Measurements from ENCODE around the gene SLC8B1. TPM values are rescaled to one million over a fixed set of nuclear protein-coding genes. Genes with fewer than 3 reads are reported as not detected.

SLC8B1 gene
- total RNA-seq, 1 experiment from 2014 or later, result 34.1 TPM

- ChIA-PET POLR2A (ENCODE audit: unreplicated experiment) (no interaction called here), CTCF (interaction anchor here (0.6 kb wide), 2 partner anchors 31 to 1693 kb away, joined by 3 to 4 read pairs; no protein-coding TSS in a partner anchor)
- H3K4me1 ChIP-seq (ENCODE audit: insufficient read depth, low read length), result 0 out of 2 replicates have a peak, but pooled peaks cover 3% of the 10 kb centered on the region
- ATAC-seq (no peak), DNase-seq (no peak)
- intact Hi-C loops (cut with micrococcal nuclease), result no loop called here
- H3K9ac ChIP-seq (ENCODE audit: low read length), result no peak overlapping the region
- H3K79me2 ChIP-seq (ENCODE audit: low read length), result no peaks in the 10 kb centered on the region
- no peak overlapping the region for H3K4me2 ChIP-seq (ENCODE audit: low read length)
- TF ChIP-seq EZH2 (IDR thresholded peaks at IDR 0.05; ENCODE audit: low read length, unreplicated experiment) (no peak), EZH2phosphoT487 (IDR thresholded peaks at IDR 0.05; ENCODE audit: borderline replicate concordance, low read length) (no peak), CTCF (conservative IDR thresholded peaks at IDR 0.05; ENCODE audit: low read depth, low read length) (no peak)
- no peaks in the 10 kb centered on the region for H4K20me1 ChIP-seq (ENCODE audit: low read length)
- H3K9me3 ChIP-seq (ENCODE audit: low read length), result no peaks in the 10 kb centered on the region
- no TSS peak for BruUV-seq (replicated peaks)
- no peak overlapping the region for H3K27ac ChIP-seq (ENCODE audit: low read length)
- H3K9me2 ChIP-seq (replicated peaks; ENCODE audit: low read length), result no peaks in the 10 kb centered on the region
- H3F3A ChIP-seq (ENCODE audit: low read length, unreplicated experiment), result no peaks in the 10 kb centered on the region
- peaks cover 25% of the 10 kb centered on the region for H3K36me3 ChIP-seq (ENCODE audit: low read depth, low read length)
- no peak overlapping the region for H2AFZ ChIP-seq (ENCODE audit: low read length)
- no peak overlapping the region for H3K4me3 ChIP-seq (ENCODE audit: low read length)
- no peaks in the 10 kb centered on the region for H3K27me3 ChIP-seq (ENCODE audit: low read length)
Observed at GRCh38 chr12:113317122-113317521, 17.8 kb downstream of the SLC8B1 start.

- Histone ChIP-seq H3K36me3 (ENCODE audit: low read depth, low read length) (peaks cover 23% of the 10 kb centered on the region), H3K4me2 (ENCODE audit: low read length) (no peak overlapping the region), H3K27ac (ENCODE audit: low read length) (no peak overlapping the region), H3K9ac (ENCODE audit: low read length) (no peak overlapping the region), H3K9me2 (replicated peaks; ENCODE audit: low read length) (no peaks in the 10 kb centered on the region), H3K79me2 (ENCODE audit: low read length) (no peaks in the 10 kb centered on the region), H4K20me1 (ENCODE audit: low read length) (no peaks in the 10 kb centered on the region), H3F3A (ENCODE audit: low read length, unreplicated experiment) (no peaks in the 10 kb centered on the region), H3K4me1 (ENCODE audit: insufficient read depth, low read length) (no peaks in the 10 kb centered on the region), H3K9me3 (ENCODE audit: low read length) (no peaks in the 10 kb centered on the region), H3K27me3 (ENCODE audit: low read length) (no peaks in the 10 kb centered on the region), H3K4me3 (ENCODE audit: low read length) (no peak overlapping the region), H2AFZ (ENCODE audit: low read length) (no peak overlapping the region)
- DNase-seq (no peak), ATAC-seq (no peak)
- TF ChIP-seq EZH2 (IDR thresholded peaks at IDR 0.05; ENCODE audit: low read length, unreplicated experiment) (no peak), CTCF (conservative IDR thresholded peaks at IDR 0.05; ENCODE audit: low read depth, low read length) (peak; percentile 48; the same call in 1 of the 2 replicates)
- no TSS peak for BruUV-seq (replicated peaks)
- CTCF ChIA-PET, result no interaction called here
- POLR2A ChIA-PET (ENCODE audit: unreplicated experiment), result no interaction called here
- intact Hi-C loops (cut with micrococcal nuclease), result no loop called here
Observed at GRCh38 chr12:113316155-113316554, 18.8 kb downstream of the SLC8B1 start.

- H3K4me2 ChIP-seq (ENCODE audit: low read length), result no peak overlapping the region
- H3K4me1 ChIP-seq (ENCODE audit: insufficient read depth, low read length), result no peaks in the 10 kb centered on the region
- no peak overlapping the region for H2AFZ ChIP-seq (ENCODE audit: low read length)
- H3K9me3 ChIP-seq (ENCODE audit: low read length), result no peaks in the 10 kb centered on the region
- H3K27ac ChIP-seq (ENCODE audit: low read length), result no peak overlapping the region
- no peaks in the 10 kb centered on the region for H3K27me3 ChIP-seq (ENCODE audit: low read length)
- H3K4me3 ChIP-seq (ENCODE audit: low read length), result no peak overlapping the region
- no peaks in the 10 kb centered on the region for H3F3A ChIP-seq (ENCODE audit: low read length, unreplicated experiment)
- H3K79me2 ChIP-seq (ENCODE audit: low read length), result no peaks in the 10 kb centered on the region
- no TSS peak for BruUV-seq (replicated peaks)
- ChIA-PET CTCF (no interaction called here), POLR2A (ENCODE audit: unreplicated experiment) (no interaction called here)
- no peak overlapping the region for H3K9ac ChIP-seq (ENCODE audit: low read length)
- TF ChIP-seq EZH2phosphoT487 (IDR thresholded peaks at IDR 0.05; ENCODE audit: borderline replicate concordance, low read length) (no peak), EZH2 (IDR thresholded peaks at IDR 0.05; ENCODE audit: low read length, unreplicated experiment) (no peak), CTCF (conservative IDR thresholded peaks at IDR 0.05; ENCODE audit: low read depth, low read length) (no peak)
- no peaks in the 10 kb centered on the region for H4K20me1 ChIP-seq (ENCODE audit: low read length)
- ATAC-seq (no peak), DNase-seq (no peak)
- intact Hi-C loops (cut with micrococcal nuclease), result no loop called here
- H3K36me3 ChIP-seq (ENCODE audit: low read depth, low read length), result peaks cover 23% of the 10 kb centered on the region
- H3K9me2 ChIP-seq (replicated peaks; ENCODE audit: low read length), result no peaks in the 10 kb centered on the region
Observed at GRCh38 chr12:113315358-113315757, 19.6 kb downstream of the SLC8B1 start.
